GM12872 (cell line): Measurements from ENCODE around the gene NLRP9.

Experiments
- CTCF ChIP-seq: IDR thresholded peaks from 3 replicates; pipeline ENCODE4 v1.5.1; 2011; ENCODE audit warnings: low read depth, mild to moderate bottlenecking, low read length, moderate library complexity; ENCODE audit not compliant: insufficient read depth

NLRP9 gene

GRCh38 chr19:55672418-55672817, 65.8 kb downstream of the NLRP9 start:
- no peak for TF ChIP-seq CTCF

GRCh38 chr19:55671054-55671378, 67.2 kb downstream of the NLRP9 start:
- no peak for TF ChIP-seq CTCF

- TF ChIP-seq CTCF = no peak
Measured at GRCh38 chr19:55670280-55671053, 67.7 kb downstream of the NLRP9 start.

GRCh38 chr19:55669418-55670279, 68.6 kb downstream of the NLRP9 start:
- no peak for TF ChIP-seq CTCF

GRCh38 chr19:55668603-55669348, 69.4 kb downstream of the NLRP9 start:
- TF ChIP-seq CTCF = no peak

GRCh38 chr19:55667958-55668357, 70.2 kb downstream of the NLRP9 start:
- TF ChIP-seq CTCF = no peak

GRCh38 chr19:55667511-55667910, 70.7 kb downstream of the NLRP9 start:
- TF ChIP-seq CTCF = no peak
